KMS-11 (cell line): ENCODE measurements around the gene C19orf33.

ENCODE experiments used
- H2AFZ ChIP-seq: fragments of 200-600 bp; sonication (generic); 2 replicates; pipeline ENCODE4 v1.6.1; 2016; ENCODE audit warnings: antibody characterized with exemption, mixed run types, low read depth
- H3K27ac ChIP-seq: fragments of 200-600 bp; sonication (generic); 2 replicates; pipeline ENCODE4 v1.6.1; 2016; ENCODE audit warnings: mild to moderate bottlenecking, mixed run types
- H3K27me3 ChIP-seq: fragments of 200-600 bp; sonication (generic); 2 replicates; pipeline ENCODE4 v1.6.1; 2017; ENCODE audit warnings: mild to moderate bottlenecking, low read depth, mixed run types, moderate library complexity; ENCODE audit not compliant: insufficient read depth
- H3K36me3 ChIP-seq: fragments of 200-600 bp; sonication (generic); 2 replicates; pipeline ENCODE4 v1.6.1; 2017; ENCODE audit warnings: mild to moderate bottlenecking, mixed run types; ENCODE audit not compliant: insufficient read depth
- H3K4me1 ChIP-seq: fragments of 200-600 bp; sonication (generic); 2 replicates; pipeline ENCODE4 v1.6.1; 2016; ENCODE audit warnings: mild to moderate bottlenecking, low read depth, mixed run types; ENCODE audit not compliant: poor library complexity, severe bottlenecking
- H3K4me2 ChIP-seq: fragments of 200-600 bp; sonication (generic); 2 replicates; pipeline ENCODE4 v1.7.0; 2016; ENCODE audit warnings: mild to moderate bottlenecking, mixed run types
- H3K4me3 ChIP-seq: fragments of 200-600 bp; sonication (generic); IDR thresholded peaks from 2 replicates; pipeline ENCODE4 v1.6.1; 2017; ENCODE audit warnings: low read depth, low read length, mixed read lengths; ENCODE audit not compliant: insufficient read depth
- H3K79me2 ChIP-seq: fragments of 200-600 bp; sonication (generic); 2 replicates; pipeline ENCODE4 v1.6.1; 2016; ENCODE audit warnings: low read depth, mixed run types; ENCODE audit not compliant: insufficient read depth
- H3K9ac ChIP-seq: fragments of 200-600 bp; sonication (generic); 2 replicates; pipeline ENCODE4 v1.6.1; 2016; ENCODE audit warnings: mild to moderate bottlenecking, mixed run types
- H4K20me1 ChIP-seq: fragments of 200-600 bp; sonication (generic); 2 replicates; pipeline ENCODE4 v1.6.1; 2016; ENCODE audit warnings: mild to moderate bottlenecking, mixed run types; ENCODE audit not compliant: insufficient read depth
- TF ChIP-seq, protein P1 (sequence below): fragments of 200-600 bp; sonication (generic); conservative IDR thresholded peaks from 2 replicates; pipeline ENCODE4 v1.6.1; 2017; ENCODE audit warnings: low read depth, mild to moderate bottlenecking, antibody characterized with exemption, low read length, moderate library complexity, mixed read lengths

C19orf33 gene

DNA sequence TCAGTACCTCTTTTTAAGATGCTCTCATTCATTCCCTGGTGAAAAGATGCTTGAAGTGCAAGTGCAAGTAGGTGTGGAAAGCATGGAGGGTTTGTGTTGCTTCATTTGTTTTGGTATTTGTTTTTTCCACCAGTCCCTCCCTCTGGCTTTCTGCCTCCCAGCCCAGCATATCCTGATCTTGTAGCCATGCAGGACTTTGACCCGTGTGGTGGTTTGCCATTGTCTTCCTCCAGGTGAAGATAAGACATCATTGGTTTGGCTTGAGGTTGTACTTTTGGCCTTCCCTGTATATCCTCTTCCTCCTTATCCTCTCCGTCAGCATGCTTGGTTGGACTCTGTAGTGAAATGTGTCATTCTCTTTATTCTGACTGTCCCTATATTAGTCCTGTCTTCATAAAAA, 30.6 kb upstream of the C19orf33 start:
- TF ChIP-seq, protein P1, sequence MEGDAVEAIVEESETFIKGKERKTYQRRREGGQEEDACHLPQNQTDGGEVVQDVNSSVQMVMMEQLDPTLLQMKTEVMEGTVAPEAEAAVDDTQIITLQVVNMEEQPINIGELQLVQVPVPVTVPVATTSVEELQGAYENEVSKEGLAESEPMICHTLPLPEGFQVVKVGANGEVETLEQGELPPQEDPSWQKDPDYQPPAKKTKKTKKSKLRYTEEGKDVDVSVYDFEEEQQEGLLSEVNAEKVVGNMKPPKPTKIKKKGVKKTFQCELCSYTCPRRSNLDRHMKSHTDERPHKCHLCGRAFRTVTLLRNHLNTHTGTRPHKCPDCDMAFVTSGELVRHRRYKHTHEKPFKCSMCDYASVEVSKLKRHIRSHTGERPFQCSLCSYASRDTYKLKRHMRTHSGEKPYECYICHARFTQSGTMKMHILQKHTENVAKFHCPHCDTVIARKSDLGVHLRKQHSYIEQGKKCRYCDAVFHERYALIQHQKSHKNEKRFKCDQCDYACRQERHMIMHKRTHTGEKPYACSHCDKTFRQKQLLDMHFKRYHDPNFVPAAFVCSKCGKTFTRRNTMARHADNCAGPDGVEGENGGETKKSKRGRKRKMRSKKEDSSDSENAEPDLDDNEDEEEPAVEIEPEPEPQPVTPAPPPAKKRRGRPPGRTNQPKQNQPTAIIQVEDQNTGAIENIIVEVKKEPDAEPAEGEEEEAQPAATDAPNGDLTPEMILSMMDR: no peak
- H2AFZ ChIP-seq: no peak overlapping the region
- H3K27me3 ChIP-seq: peaks cover 4% of the 10 kb centered on the region; the same call in 1 of the 2 replicates
- H3K79me2 ChIP-seq: no peaks in the 10 kb centered on the region
- no peak overlapping the region for H3K4me3 ChIP-seq
- H4K20me1 ChIP-seq: no peaks in the 10 kb centered on the region
- no peaks in the 10 kb centered on the region for H3K36me3 ChIP-seq
- no peak overlapping the region for H3K4me2 ChIP-seq
- H3K9ac ChIP-seq: no peak overlapping the region
- H3K4me1 ChIP-seq: no peaks in the 10 kb centered on the region
- H3K27ac ChIP-seq: no peak overlapping the region

DNA sequence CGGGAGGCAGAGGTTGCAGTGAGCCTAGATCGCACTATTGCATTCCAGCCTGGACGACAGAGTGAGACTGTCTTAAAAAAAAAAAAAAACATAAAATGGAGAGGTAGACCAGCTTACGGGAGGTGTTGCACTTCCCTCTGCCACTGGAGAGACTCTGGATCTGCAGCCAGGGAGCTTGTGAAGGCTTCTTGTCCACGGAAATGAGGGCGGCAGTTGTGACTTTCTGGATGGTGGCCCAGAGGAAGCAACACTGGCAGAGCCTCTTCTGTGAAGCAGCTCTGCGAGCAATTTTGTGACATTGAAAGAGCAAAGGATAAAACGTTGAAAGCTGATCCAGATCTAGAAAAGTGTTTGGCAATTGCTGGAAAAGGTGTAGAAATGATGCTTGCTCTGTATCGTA, 29.3 kb upstream of the C19orf33 start:
- TF ChIP-seq, protein P1: no peak
- Histone ChIP-seq H2AFZ (no peak overlapping the region), H3K4me3 (no peak overlapping the region), H3K27ac (no peak overlapping the region), H3K79me2 (no peaks in the 10 kb centered on the region), H3K4me1 (no peaks in the 10 kb centered on the region), H3K27me3 (peaks cover 4% of the 10 kb centered on the region; the same call in 1 of the 2 replicates), H3K36me3 (no peaks in the 10 kb centered on the region), H3K9ac (no peak overlapping the region), H3K4me2 (no peak overlapping the region), H4K20me1 (no peaks in the 10 kb centered on the region)

DNA sequence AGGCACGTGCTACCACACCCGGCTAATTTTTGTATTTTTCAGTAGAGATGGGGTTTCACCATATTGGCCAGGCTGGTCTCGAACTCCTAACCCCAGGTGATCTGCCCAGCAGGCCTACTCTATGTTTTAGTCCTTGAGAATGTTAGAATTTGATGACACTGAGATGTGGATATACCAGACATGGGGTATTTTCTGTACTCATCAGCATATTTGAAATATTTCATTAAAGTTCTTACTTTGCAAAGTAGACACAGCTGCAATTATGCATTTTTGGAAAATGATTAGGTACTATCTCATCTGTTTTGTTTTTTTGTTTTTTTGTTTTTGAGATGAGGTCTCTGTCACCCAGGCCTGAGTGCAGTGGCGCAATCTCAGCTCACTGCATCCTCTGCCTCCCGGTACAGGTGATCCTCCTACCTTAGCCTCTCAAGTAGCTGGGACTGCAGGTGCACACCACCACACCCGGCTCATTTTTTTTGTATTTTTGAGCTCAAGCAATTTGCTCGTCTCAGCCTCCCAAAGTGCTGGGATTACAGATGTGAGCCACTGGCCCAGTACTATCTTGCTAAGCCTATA, 27.0 kb upstream of the C19orf33 start:
- Histone ChIP-seq H3K4me3 (no peak overlapping the region), H2AFZ (no peak overlapping the region), H4K20me1 (no peaks in the 10 kb centered on the region), H3K27ac (no peak overlapping the region), H3K4me2 (no peak overlapping the region), H3K36me3 (no peaks in the 10 kb centered on the region), H3K4me1 (no peaks in the 10 kb centered on the region), H3K27me3 (no peaks in the 10 kb centered on the region; the same call in 1 of the 2 replicates), H3K79me2 (no peaks in the 10 kb centered on the region), H3K9ac (no peak overlapping the region)
- TF ChIP-seq, protein P1: no peak

DNA sequence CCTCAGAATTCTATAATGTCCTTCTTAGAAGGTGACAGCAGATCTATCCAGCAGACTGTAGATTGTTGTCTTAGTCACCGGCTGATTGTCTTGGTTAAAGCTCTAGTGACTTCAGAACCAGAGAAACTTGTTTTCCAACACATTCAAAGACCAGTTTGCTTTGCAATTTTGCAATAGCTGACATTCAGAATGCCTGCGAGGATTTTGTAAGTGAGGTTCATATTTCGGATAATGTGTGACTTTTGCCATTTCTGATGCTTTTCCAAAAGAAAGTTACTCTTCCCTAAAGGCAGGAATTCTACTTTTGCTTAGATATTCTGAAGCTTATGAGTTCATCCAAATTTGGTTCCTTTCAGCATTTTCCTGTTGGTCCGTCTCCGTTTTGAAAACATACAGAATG, 26.5 kb upstream of the C19orf33 start:
- Histone ChIP-seq H3K79me2 (no peaks in the 10 kb centered on the region), H3K4me3 (no peak overlapping the region), H3K36me3 (no peaks in the 10 kb centered on the region), H3K4me1 (no peaks in the 10 kb centered on the region), H3K27ac (no peak overlapping the region), H3K27me3 (no peaks in the 10 kb centered on the region), H3K9ac (no peak overlapping the region), H4K20me1 (no peaks in the 10 kb centered on the region), H3K4me2 (no peak overlapping the region), H2AFZ (no peak overlapping the region)
- TF ChIP-seq, protein P1: no peak
